HG02884 (cell line): ENCODE measurements around the gene PIN4.
"Not testable (repeated sequence)": the region's sequence is repeated elsewhere in the genome, so short reads cannot be mapped to it uniquely, and the experiment has no call there.

Experiments used
- ATAC-seq: cut with Tn5 transposase; IDR thresholded peaks from one replicate; pipeline ENCODE4 v1.9.1; 2021; ENCODE audit warnings: mild to moderate bottlenecking, moderate library complexity; ENCODE audit not compliant: unreplicated experiment

Gene PIN4

DNA sequence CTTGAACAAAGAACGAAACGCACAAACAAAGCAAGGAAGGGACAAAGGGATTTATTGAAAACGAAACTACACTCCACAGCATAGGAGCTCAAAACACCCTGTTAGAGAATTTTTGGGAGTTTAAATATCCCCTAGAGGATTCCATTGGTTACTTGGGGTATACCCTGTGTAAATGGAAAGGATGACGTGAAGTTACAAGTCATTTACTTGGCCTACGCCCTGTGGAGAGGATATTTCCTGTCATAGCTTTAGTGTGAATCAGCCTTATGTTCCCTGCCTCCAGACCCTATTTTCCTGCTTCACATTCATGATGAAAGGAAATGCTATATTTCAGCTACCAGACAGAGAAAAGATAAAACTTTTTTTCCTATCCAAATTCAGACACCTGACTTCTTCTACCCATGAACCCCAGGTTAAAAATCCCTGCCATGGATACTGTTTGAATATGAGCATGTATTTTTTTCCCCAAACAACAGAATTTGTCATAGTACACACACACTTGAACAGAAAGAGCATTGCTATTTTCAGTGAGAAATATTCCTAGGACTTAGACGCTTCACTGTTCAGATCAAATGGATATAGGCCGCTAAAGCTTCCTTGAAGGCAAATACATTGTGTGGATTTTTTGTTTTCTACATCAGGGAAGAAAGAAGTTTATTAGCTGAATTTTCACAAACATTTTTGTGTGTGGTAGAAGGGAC lies 20.4 kb downstream of the PIN4 start:
- no peak for ATAC-seq

DNA sequence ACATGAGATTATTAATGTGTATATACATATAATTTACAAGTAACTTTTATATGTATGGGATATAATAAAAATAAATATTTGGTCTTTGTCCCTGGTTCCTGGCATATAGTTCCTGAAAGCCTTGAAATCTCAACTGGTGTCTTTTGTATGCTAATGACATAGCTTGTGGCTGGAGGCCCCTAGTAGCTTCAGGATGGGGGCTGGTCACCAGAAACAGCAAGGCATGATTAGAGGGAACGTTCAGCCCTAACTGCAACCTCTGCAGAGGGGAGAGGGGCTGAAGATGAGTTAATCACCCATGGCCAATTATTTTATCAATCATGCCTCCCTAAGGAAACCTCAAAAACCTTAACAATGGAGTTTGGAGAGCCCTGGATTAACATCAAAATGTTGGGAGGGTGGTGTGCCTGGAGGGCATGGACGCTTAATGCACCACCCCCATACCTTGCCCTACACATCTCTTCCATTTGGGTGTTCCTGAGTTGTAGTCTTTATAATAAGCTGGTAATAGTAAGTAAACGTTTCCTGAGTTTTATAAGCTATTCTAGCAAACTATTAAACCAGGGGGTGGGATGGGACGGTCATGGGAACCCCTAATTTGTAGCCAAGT lies 21.3 kb downstream of the PIN4 start:
- ATAC-seq: no peak

DNA sequence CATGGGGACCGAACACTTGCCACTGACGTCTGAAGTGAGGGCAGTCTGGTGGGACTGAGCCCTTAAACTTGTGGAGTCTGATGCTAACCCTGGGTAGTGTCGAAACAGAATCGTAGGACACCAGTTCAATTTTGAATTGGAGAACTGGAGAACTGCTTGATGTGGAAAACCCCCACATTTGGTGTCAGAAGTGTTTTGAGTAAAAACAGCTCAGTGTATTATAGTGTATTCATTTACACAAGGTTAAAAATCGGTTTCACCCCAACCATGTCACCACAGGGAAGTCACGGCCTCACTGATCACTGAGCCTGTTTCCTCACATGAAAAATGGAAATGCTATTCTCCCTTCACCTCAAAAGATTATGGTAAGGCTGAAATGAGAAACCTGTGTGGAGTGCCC lies 21.9 kb downstream of the PIN4 start:
- ATAC-seq: no peak

GRCh38 chrX:72205706-72206105 lies 24.1 kb downstream of the PIN4 start:
- ATAC-seq: no peak

GRCh38 chrX:72207366-72207765 lies 25.8 kb downstream of the PIN4 start:
- no peak for ATAC-seq

- no peak for ATAC-seq
Measured at GRCh38 chrX:72208126-72208800, 26.7 kb downstream of the PIN4 start.

- no peak for ATAC-seq
Measured at GRCh38 chrX:72216973-72217372, 35.4 kb downstream of the PIN4 start.

DNA sequence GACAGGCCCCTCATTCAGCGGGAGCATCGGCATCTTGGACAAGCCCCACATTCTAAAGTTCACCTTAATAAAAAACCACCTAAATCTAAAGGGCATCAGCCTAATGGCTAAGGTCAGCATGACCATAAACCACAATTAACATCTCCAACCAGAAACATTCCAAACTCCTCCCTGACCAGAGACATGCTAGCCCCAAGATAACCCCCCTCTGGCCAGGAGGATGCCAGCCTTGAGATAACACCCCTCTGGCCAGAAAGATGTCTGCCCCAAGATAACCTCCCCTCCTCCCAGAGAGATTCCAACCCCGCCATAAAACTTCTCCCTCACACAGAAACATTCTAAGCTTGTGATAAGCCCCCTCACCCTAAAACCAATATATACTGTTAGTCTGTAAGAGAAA lies 38.8 kb downstream of the PIN4 start:
- ATAC-seq: not testable (repeated sequence)

DNA sequence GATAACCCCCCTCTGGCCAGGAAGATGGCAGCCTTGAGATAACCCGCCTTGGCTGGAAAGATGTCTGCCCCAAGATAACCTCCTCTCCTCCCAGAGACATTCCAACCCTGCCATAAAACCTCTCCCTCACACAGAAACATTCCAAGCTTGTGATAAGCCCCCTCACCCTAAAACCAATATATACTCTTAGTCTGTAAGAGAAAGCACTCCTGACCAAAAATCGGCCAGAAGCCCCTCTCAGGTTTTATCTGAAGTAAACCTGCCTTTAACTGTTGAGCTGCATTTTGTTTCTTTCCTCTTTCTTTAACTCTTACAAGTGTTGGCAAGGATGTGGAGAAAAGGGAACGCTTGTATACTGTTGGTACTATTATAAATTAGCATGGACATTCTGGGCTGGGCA lies 48.7 kb downstream of the PIN4 start:
- no peak for ATAC-seq

GRCh38 chrX:72236841-72237240 lies 55.3 kb downstream of the PIN4 start:
- ATAC-seq: no peak

DNA sequence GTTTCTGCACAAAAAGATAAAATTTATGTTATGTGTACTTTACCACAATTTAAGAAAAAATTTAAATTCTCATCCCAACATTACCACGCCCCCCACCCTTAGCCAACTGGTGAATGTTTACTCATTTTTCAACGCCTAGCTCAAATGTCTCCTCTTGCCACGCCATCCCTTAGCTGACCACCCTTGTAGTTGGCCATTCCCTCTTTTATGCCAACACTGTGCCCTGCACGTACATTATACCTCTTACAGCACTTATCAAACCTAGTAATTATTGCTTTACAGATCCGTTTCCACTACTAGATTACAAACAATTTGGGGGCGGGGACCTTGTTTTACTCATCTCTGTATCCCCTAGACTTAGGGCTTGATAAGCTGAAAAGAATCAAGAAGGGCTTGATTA lies 56.6 kb downstream of the PIN4 start:
- ATAC-seq: no peak

DNA sequence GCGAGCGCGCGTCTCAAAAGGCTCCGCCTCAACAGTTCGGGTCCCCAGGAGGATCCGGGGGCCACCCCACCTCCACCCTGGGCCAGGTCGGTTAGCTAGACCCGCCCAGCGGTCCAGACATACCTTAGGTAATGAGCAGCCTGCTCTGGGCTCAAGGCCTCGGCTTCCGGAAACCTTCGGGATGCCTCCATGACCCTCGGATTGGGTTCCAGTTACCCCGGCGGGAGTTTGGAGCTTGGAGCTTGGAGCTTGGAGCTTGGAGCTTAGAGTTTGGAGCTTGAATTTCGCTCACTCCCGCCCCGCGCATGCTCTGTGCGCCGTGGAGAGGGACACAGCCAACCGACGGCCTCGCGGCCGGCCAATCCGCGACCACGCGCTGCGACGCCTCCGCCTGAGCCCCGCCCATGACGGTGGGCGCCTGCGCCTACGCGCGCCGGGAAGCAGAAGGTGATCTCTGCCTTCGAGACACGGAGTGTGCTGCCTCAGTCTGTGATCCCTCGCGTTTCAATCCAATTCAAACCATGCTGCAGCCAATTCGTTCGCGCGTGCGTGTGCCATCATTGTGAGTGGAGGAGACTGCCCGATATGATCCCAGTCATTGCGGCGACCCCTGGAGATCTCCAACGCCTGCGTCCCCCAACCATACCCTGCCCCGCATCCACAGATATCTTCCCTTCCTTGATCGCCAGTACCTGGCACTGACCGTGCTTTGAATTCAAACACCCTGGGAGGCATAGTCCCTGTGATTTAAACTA lies 57.3 kb downstream of the PIN4 start, which contains the start of gene ERCC6L:
Gene ERCC6L, minus strand, starts transcription at position 307 of the 755 bp plus-strand sequence. Its CDS starts 116 bp downstream, at position 191.
- ATAC-seq: peak; percentile 94

DNA sequence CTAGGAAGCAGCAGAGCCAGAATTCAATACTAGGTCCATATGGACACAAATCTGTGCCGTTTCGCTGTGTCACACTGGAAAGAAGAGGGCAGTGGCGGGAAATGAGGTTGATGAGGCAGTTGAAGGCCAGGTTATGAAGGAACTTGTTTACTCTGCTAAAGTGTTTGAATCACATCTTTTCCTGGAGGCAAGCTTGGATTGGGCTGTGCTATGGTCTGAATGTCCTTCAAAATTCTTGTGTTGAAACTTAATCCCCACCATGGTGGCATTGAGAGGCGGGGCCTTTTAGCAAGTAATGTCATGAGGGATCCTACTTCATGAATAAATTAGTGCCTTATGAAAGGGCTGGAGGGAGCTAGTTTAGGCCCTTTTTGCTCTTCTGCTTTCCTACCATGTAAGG lies 59.4 kb downstream of the PIN4 start:
- no peak for ATAC-seq

GRCh38 chrX:72243472-72243871 lies 61.9 kb downstream of the PIN4 start:
- ATAC-seq: no peak

- no peak for ATAC-seq
Measured at GRCh38 chrX:72245461-72246089, 64.0 kb downstream of the PIN4 start.

DNA sequence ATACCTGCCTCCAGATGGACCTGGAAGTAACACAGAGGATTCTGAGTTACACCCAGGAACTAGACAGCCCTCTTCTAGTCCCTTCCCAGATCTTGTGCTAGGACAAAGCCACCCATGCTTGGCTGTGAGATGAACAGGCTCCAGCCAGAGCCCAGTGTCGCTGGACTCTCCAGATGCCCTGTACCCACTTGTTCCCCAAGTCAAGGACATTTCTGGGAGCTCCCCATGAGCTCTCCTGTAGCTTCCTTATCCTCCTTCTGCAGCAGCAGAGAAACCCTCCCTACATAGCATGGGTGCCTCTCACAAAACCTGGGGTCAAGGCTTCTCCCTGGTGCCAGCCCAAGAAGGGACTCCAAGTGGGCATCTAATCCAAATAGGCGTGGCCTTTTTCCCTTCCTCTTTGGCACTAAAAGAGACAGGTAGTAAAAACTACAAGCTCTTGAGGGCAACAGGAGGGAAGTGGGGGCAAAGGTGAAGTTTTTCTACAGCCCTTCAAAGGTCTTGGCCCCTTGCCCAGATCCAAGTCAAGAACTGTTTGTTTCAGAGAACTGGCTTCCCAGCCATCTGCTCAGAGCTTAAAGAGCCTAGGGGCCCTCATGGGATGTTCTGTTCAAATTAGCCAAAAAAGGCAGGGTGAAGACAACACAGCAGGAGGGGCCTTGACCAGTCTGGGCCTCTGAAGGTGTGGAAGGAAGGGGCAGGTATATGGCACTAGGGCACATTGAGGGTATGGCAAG lies 65.8 kb downstream of the PIN4 start:
- ATAC-seq: no peak
